GM21423 (cell line): ENCODE results near the gene BCL2L14.

Experiments used
- ATAC-seq: cut with Tn5 transposase; IDR thresholded peaks from one replicate; pipeline ENCODE4 v1.9.1; 2021; ENCODE audit warnings: mild to moderate bottlenecking, moderate library complexity; ENCODE audit not compliant: unreplicated experiment

The BCL2L14 gene

GRCh38 chr12:12054993-12055392, 15.7 kb upstream of the BCL2L14 start:
- no peak for ATAC-seq

GRCh38 chr12:12056951-12057350, 13.8 kb upstream of the BCL2L14 start:
- ATAC-seq, result no peak

- ATAC-seq, result no peak
Measured at GRCh38 chr12:12064596-12064995, 6.1 kb upstream of the BCL2L14 start.

- ATAC-seq, result no peak
Measured at GRCh38 chr12:12068751-12069150, 2.0 kb upstream of the BCL2L14 start.

- no peak for ATAC-seq
Measured at GRCh38 chr12:12069821-12070548, 754 bp upstream of the BCL2L14 start.

- ATAC-seq, result no peak
Measured at GRCh38 chr12:12072064-12072760, 1.5 kb downstream of the BCL2L14 start.

- no peak for ATAC-seq
Measured at GRCh38 chr12:12079291-12079690, 8.6 kb downstream of the BCL2L14 start.

- ATAC-seq, result no peak
Measured at GRCh38 chr12:12081836-12082497, 11.2 kb downstream of the BCL2L14 start.

- no peak for ATAC-seq
Measured at GRCh38 chr12:12083688-12084087, 12.9 kb downstream of the BCL2L14 start.

- ATAC-seq, result no peak
Measured at GRCh38 chr12:12086362-12086761, 15.6 kb downstream of the BCL2L14 start.

GRCh38 chr12:12086973-12087692, 16.4 kb downstream of the BCL2L14 start:
- no peak for ATAC-seq

GRCh38 chr12:12087693-12088034, 16.9 kb downstream of the BCL2L14 start:
- ATAC-seq, result no peak

GRCh38 chr12:12088147-12088546, 17.4 kb downstream of the BCL2L14 start:
- no peak for ATAC-seq

GRCh38 chr12:12088761-12089160, 18.0 kb downstream of the BCL2L14 start:
- ATAC-seq, result no peak

- ATAC-seq, result no peak
Measured at GRCh38 chr12:12091071-12091470, 20.3 kb downstream of the BCL2L14 start.

GRCh38 chr12:12091977-12092663, 21.4 kb downstream of the BCL2L14 start:
- ATAC-seq, result no peak

- no peak for ATAC-seq
Measured at GRCh38 chr12:12094481-12094880, 23.7 kb downstream of the BCL2L14 start.

GRCh38 chr12:12095021-12095420, 24.3 kb downstream of the BCL2L14 start:
- ATAC-seq, result no peak

- ATAC-seq, result no peak
Measured at GRCh38 chr12:12097891-12098690, 27.4 kb downstream of the BCL2L14 start.

- ATAC-seq, result no peak
Measured at GRCh38 chr12:12098691-12099015, 27.9 kb downstream of the BCL2L14 start.
